Measurements from ENCODE around the gene FAM184A. TPM values are rescaled to one million over a fixed set of nuclear protein-coding genes. Genes with fewer than 3 reads are reported as not detected.

The FAM184A gene
- total and polyA plus RNA-seq, 12 donors: 0.91 to 5.2 (median 2.7) TPM

GRCh38 chr6:119043265-119043664, 35.2 kb downstream of the FAM184A start:
- no peak overlapping the region for H3K27ac ChIP-seq
- no peak overlapping the region for H3K4me3 ChIP-seq
- H3K36me3 ChIP-seq (replicated peaks in 1 of 2): no peaks in the 10 kb centered on the region
- no peaks in the 10 kb centered on the region for H3K9me3 ChIP-seq (replicated peaks in 1 of 3)
- DNase-seq: no peak
- H3K4me1 ChIP-seq (replicated peaks in 1 of 2): no peaks in the 10 kb centered on the region
- intact Hi-C loops (cut with DNase I): no loop called here
- WGBS, 4 donors: 75 to 96% (median 90%) methylated on average over 1 of the region's 1 CpG
- TF ChIP-seq POLR2A (IDR thresholded peaks at IDR 0.05): no peak
- TF ChIP-seq, protein P1, sequence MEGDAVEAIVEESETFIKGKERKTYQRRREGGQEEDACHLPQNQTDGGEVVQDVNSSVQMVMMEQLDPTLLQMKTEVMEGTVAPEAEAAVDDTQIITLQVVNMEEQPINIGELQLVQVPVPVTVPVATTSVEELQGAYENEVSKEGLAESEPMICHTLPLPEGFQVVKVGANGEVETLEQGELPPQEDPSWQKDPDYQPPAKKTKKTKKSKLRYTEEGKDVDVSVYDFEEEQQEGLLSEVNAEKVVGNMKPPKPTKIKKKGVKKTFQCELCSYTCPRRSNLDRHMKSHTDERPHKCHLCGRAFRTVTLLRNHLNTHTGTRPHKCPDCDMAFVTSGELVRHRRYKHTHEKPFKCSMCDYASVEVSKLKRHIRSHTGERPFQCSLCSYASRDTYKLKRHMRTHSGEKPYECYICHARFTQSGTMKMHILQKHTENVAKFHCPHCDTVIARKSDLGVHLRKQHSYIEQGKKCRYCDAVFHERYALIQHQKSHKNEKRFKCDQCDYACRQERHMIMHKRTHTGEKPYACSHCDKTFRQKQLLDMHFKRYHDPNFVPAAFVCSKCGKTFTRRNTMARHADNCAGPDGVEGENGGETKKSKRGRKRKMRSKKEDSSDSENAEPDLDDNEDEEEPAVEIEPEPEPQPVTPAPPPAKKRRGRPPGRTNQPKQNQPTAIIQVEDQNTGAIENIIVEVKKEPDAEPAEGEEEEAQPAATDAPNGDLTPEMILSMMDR (IDR thresholded peaks at IDR 0.05): no peak
- H3K27me3 ChIP-seq: no peaks in the 10 kb centered on the region

- H3K4me1 ChIP-seq (replicated peaks in 1 of 2): no peaks in the 10 kb centered on the region
- H3K27me3 ChIP-seq: no peaks in the 10 kb centered on the region
- WGBS, 4 donors: 75 to 86% (median 79%) methylated on average over 6 of the region's 6 CpGs
- H3K27ac ChIP-seq: no peak overlapping the region
- no peak for TF ChIP-seq POLR2A (IDR thresholded peaks at IDR 0.05)
- TF ChIP-seq, protein P1 (IDR thresholded peaks at IDR 0.05): no peak
- no peak overlapping the region for H3K4me3 ChIP-seq
- no peak for DNase-seq
- H3K9me3 ChIP-seq (replicated peaks in 1 of 3): no peaks in the 10 kb centered on the region
- no peaks in the 10 kb centered on the region for H3K36me3 ChIP-seq (replicated peaks in 1 of 2)
- intact Hi-C loops (cut with DNase I): no loop called here
These were observed 37.8 kb downstream of the FAM184A start for GRCh38 chr6:119040636-119041035.

DNA sequence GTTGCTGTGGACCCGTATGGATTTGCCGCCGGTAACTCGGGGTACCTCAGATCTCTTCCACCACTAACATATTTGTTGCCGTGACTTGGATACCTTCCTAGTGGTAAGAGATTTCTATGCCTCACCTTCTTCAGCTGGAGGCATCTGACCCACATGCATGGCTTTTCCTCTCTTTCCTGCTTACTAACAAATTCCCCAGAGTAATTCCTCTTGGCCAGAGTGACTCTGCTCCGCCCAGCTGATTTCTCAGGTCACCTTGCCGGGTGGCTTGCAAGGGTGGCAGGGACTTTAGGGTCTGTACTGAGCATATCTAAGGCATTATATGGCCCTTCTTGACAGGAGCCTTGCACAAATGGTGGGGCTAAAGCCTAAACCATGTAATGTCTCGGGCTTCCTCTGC, 38.2 kb downstream of the FAM184A start:
- no peaks in the 10 kb centered on the region for H3K36me3 ChIP-seq (replicated peaks in 1 of 2)
- no peak for DNase-seq
- H3K27me3 ChIP-seq: no peaks in the 10 kb centered on the region
- H3K9me3 ChIP-seq (replicated peaks in 1 of 3): no peaks in the 10 kb centered on the region
- 92 to 97% (median 97%) methylated on average over 8 of the region's 8 CpGs for WGBS, 4 donors
- intact Hi-C loops (cut with DNase I): no loop called here
- H3K4me3 ChIP-seq: no peak overlapping the region
- H3K27ac ChIP-seq: no peak overlapping the region
- no peaks in the 10 kb centered on the region for H3K4me1 ChIP-seq (replicated peaks in 1 of 2)
- TF ChIP-seq, protein P1 (IDR thresholded peaks at IDR 0.05): no peak
- TF ChIP-seq POLR2A (IDR thresholded peaks at IDR 0.05): no peak

GRCh38 chr6:119037941-119038623, 40.4 kb downstream of the FAM184A start:
- no peaks in the 10 kb centered on the region for H3K9me3 ChIP-seq (replicated peaks in 1 of 3)
- intact Hi-C loops (cut with DNase I): no loop called here
- H3K27me3 ChIP-seq: no peaks in the 10 kb centered on the region
- no peak for DNase-seq
- WGBS, 4 donors: 84 to 94% (median 87%) methylated on average over 4 of the region's 4 CpGs
- no peak overlapping the region for H3K27ac ChIP-seq
- H3K4me1 ChIP-seq (replicated peaks in 1 of 2): no peaks in the 10 kb centered on the region
- no peaks in the 10 kb centered on the region for H3K36me3 ChIP-seq (replicated peaks in 1 of 2)
- no peak overlapping the region for H3K4me3 ChIP-seq
- TF ChIP-seq POLR2A (IDR thresholded peaks at IDR 0.05): no peak
- TF ChIP-seq, protein P1 (IDR thresholded peaks at IDR 0.05): no peak
